Renal cortex interstitium (tissue), 15 donors: ENCODE data around the gene OXT. TPM values are rescaled to one million over a fixed set of nuclear protein-coding genes. Genes with fewer than 3 reads are reported as not detected.
"Not testable (repeated sequence)": the region's sequence is repeated elsewhere in the genome, so short reads cannot be mapped to it uniquely, and the experiment has no call there.

Experiments
- DNase-seq, 11 donors: peaks; one replicate each; pipeline ENCODE4 v3.0.0-alpha.2; 2013; ENCODE audit warnings: low read depth in 9 of 11, low spot score in 4 of 11; ENCODE audit errors: extremely low read depth in 1 of 11
- long read RNA-seq, 16 experiments: transcript quantifications; one replicate each; lab custom pipeline, GENCODE V29; 2026
- polyA plus RNA-seq, 3 donors: library from polyadenylated mRNA; unstranded; fragments of 120-200 nt; gene quantifications; one replicate each; pipeline ENCODE4 v1.2.1, GENCODE V29; 2013; ENCODE audit not compliant: insufficient read length in 3 of 3

Gene OXT
- polyA plus RNA-seq: 1 to 10 TPM in 1 of 3 donors, under 1 TPM in 2; 0.47 to 1.5 (median 0.64) TPM
- long read RNA-seq, donor 1: 0 reads
- long read RNA-seq, donor 2: 0 reads
- long read RNA-seq, donor 3: 0 reads
- long read RNA-seq, donor 4: 0 reads
- long read RNA-seq, donor 5, partial matches to known transcripts: 5 of 5 reads
- long read RNA-seq, donor 5, other reads (novel, unspliced or antisense): 0 of 5 reads
- long read RNA-seq, donor 6: 0 reads
- long read RNA-seq, donor 7: 0 reads
- long read RNA-seq, donor 8, partial matches to known transcripts: 0 of 1 reads
- long read RNA-seq, donor 8, other reads (novel, unspliced or antisense): 0 of 1 reads
- long read RNA-seq, donor 9: 0 reads
- long read RNA-seq, donor 10: 0 reads
- long read RNA-seq, donor 11: 0 reads
- long read RNA-seq, donor 12: 0 reads
- long read RNA-seq, donor 13: 0 reads
- long read RNA-seq, donor 14: 0 reads
- long read RNA-seq, donor 15: 0 reads
- long read RNA-seq, donor 16: 0 reads

- DNase-seq: no peak
Observed at GRCh38 chr20:3071610-3072529, at the start of gene OXT. TSS of gene OXT (plus strand) at chr20:3071620. CDS start at chr20:3071656, 36 bp downstream.

DNA sequence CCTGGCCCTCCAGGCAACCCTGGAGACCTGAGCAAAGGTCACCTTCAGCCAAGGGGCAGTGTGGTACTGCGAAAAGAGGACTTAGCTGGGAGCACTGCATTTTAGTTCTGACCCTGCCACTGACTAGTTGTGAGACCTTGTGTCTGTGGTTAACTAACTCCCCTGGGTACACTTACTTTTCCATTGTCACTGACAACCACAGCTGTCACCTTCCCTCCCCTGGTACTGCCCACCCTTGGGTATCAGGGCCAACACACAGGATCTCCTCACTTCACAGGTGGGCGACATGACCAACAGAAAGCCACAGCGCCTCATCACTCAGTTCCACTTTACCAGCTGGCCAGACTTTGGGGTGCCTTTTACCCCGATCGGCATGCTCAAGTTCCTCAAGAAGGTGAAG is 49.6 kb upstream of the OXT start:
- no peak for DNase-seq

DNA sequence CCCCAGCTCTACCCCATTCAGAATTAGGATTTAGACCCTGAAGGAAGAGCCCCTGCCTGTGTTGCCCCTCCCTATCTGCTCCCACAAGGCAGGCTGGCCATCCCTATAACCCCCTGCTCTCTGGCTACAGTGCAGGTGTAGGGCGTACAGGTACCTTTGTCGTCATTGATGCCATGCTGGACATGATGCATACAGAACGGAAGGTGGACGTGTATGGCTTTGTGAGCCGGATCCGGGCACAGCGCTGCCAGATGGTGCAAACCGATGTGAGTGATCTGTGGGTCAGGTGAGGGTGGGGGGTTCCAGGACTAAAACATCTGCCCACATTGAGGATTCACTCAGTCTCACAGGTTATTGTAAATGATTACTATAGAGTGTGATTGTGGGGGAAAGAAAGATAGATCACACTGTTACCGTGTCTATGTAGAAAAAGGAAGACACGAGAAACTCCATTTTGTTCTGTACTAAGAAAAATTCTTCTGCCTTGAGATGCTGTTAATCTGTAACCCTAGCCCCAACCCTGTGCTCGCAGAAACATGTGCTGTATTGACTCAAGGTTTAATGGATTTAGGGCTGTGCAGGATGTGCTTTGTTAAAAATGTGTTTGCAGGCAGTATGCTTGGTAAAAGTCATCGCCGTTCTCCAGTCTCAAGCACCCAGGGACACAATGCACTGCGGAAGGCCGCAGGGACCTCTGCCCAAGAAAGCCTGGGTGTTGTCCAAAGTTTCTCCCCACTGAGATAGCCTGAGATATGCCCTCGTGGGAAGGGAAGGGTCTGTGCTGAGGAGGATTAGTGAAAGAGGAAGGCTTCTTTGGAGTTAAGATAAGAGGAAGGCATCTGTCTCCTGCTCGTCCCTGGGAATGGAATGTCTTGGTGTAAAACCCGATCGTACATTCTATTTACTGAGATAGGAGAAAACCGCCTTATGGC is 48.6 kb upstream of the OXT start:
- DNase-seq: not testable (repeated sequence)

GRCh38 chr20:3027987-3028386 is 43.4 kb upstream of the OXT start:
- no peak for DNase-seq

GRCh38 chr20:3031524-3032147 is 39.8 kb upstream of the OXT start:
- no peak for DNase-seq

GRCh38 chr20:3032624-3033023 is 38.8 kb upstream of the OXT start:
- DNase-seq: no peak

- no peak for DNase-seq
Observed at GRCh38 chr20:3037654-3038053, 33.8 kb upstream of the OXT start.

DNA sequence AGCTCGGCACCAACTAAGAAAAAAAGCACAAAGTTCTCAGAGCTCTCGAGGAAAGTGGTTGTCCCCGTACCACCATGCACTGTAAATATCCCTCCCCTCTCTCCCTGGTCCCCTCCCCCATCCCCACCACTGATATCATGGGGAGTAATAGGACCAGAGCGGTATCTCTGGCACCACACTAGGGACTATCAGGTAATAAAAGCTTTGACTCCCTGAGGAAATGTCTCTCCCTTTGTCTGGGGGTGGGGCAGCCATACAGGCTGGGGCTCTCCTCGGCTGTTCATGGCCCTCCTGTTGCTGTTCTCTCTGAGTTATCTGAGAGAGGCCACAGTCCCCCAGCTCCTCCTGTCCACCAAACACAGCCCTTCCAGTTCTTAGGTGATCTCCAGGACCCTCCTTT is 33.0 kb upstream of the OXT start:
- DNase-seq: no peak

- DNase-seq: no peak
Observed at GRCh38 chr20:3039426-3039825, 32.0 kb upstream of the OXT start.

DNA sequence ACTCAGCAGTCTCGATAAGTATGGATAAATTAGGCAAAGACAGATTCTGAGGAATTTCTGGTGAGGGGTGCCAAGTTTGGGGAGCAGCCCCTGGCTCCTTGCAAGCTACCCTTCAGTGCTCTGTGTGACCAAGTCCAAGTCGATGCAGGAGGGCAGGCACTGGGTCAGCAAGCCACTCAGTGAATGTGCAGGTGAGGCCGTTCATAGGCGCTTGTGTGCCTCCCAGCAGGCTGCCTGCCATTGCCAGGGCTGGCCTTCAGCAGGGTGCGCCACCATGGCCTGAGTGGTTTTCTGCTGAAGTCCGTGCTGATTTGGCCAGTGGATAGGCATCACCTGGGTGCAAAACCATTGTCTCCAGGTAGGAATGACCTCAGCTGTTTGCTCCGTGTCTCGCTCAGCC is 31.3 kb upstream of the OXT start:
- DNase-seq: no peak

DNA sequence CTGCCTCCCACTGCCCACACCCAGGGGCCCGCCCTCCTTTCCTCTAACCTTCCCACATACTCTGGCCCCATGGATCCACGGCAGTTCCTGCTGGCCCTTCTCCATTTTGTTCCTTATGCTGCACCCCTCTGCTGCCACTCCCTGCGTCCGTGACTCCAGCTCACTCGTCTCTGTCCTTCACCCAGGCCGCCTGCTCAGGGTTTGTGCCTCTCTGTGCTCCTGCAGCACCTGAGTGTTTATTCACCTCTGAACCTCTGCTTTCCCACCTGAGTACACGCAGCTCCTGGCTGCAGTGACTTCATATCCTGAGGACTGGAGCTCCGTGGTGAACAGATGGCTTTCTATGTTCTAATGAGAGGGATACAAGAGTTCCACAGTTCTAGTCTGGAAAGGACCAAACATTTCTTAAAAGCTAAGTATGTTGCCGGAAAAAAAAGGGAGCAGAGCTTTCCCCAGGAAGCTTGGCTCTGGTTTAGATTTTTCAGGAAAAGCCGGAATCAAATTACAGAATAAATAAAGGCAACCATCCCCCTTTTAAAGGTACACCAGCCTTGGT is 29.5 kb upstream of the OXT start:
- DNase-seq: peak in 7 of 11 donors; percentile 29 to 58 (median 37)

DNA sequence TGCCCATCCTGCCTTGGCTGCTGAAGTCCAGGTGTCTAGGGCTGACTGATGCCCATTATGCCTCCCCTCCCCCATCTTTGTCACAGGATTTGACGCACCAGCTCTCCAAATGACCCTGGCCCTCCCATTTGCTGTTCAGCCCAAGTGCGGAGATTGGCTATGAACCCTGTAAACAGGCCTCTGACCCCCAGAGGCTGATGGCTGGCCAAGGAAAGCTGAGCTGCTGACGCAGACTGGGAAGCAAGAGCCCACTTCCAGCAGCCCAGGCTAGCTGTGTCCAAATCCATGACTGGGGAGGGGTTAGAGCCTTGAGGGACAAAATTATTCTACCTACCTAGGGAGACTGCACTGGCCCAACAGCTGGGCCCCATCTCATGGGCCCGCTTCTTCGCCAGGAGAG is 28.8 kb upstream of the OXT start:
- DNase-seq: peak in 3 of 11 donors; percentile 15 to 25 (median 19)

DNA sequence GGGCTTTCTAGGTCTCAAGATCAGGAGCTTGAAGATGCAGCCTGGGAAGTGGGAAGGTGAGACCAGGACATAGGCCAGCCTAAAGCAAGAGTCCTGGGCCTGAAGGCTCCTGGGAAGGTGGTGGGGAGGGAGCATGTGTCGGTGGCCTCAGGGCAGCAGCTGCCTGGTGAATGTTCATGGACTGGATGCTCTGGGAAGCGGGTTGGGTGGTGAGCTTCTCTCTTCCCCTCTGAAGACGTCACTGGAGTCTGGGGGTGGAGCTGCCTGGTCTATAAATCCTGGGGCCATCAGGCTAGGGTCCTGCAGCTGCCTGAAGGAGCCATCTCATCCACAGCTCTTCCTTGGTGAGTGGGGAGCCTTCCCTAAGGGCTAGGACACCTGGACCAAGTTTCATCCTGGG is 28.1 kb upstream of the OXT start, which contains the start of gene GNRH2:
Gene GNRH2, plus strand, starts transcription at position 301 of the 400 bp plus-strand sequence. CDS start 793 bp downstream, outside the sequence.
- no peak for DNase-seq

GRCh38 chr20:3044336-3044965 is 27.0 kb upstream of the OXT start:
- no peak for DNase-seq

GRCh38 chr20:3045042-3045815 is 26.2 kb upstream of the OXT start:
- DNase-seq: peak in 3 of 11 donors; percentile 3 to 74 (median 54)

DNA sequence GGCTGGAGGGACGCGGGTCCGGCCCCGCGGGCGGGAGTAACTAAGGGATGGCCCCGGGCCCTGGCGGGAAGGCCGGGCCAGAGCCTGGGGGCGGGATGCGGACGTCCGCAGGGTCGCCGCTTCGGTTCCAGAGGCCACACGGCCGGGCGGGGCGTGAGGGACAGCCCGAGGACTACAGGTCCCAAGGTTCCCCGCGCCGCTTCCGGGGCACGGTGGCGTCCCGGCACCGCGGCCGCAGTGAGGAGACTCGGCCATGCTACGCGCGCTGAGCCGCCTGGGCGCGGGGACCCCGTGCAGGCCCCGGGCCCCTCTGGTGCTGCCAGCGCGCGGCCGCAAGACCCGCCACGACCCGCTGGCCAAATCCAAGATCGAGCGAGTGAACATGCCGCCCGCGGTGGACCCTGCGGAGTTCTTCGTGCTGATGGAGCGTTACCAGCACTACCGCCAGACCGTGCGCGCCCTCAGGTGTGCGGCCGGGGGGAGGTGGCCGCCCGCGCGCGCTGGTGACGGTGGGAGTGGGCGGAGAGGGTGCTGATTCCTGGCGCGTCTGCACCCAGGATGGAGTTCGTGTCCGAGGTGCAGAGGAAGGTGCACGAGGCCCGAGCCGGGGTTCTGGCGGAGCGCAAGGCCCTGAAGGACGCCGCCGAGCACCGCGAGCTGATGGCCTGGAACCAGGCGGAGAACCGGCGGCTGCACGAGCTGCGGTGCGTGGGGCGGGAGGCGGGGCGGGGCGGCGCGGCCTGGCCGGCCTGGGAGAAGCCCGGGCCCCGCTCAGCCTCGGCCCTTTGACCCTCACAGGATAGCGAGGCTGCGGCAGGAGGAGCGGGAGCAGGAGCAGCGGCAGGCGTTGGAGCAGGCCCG is 25.4 kb upstream of the OXT start, which contains the start of gene MRPS26:
Gene MRPS26, plus strand, starts transcription at position 237 of the 861 bp plus-strand sequence. Its CDS starts 17 bp downstream, at position 254.
- DNase-seq: peak in 10 of 11 donors; percentile 69 to 90 (median 88)
